Measurements from ENCODE around the gene FBXL15.

The FBXL15 gene

DNA sequence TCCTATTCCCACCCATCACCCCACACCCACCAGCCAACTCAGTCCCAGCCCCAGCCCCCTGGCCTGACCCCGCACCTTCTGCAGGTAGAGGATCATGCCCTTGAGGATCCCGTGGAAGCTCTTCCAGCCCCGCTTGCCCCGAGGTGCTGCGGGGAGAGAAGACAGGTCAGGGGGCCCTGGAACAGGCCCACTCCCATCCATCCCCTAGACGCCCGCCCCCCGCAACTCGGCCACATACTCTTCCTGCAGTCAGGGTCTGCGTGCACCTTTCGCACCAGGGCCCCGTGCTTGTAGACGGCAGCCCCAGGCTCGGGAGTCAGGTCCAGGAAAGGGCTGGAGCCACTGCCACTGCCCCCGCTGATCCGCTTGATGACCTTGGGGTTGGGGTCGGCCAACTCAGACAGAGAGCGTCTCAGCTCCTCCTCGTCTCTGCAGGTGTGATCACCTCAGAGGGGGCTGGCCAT lies 15.5 kb upstream of the FBXL15 start:
- TF ChIP-seq TSHZ2 (CRISPR knock-in tag; IDR thresholded peaks at IDR 0.05) (no peak), GLIS3 (CRISPR knock-in tag; IDR thresholded peaks at IDR 0.05) (no peak), ZFP30 (CRISPR knock-in tag; IDR thresholded peaks at IDR 0.05) (no peak), ZC3H10 (CRISPR knock-in tag; IDR thresholded peaks at IDR 0.05) (no peak), POU6F1 (CRISPR knock-in tag; IDR thresholded peaks at IDR 0.05; ENCODE audit: borderline replicate concordance, low read depth) (no peak), RARB (CRISPR knock-in tag; IDR thresholded peaks at IDR 0.05) (no peak), ZNF8 (CRISPR knock-in tag; IDR thresholded peaks at IDR 0.05) (no peak), SNAI2 (CRISPR knock-in tag; IDR thresholded peaks at IDR 0.05) (no peak), TOX (CRISPR knock-in tag; IDR thresholded peaks at IDR 0.05; ENCODE audit: borderline replicate concordance) (no peak), ZNF565 (CRISPR knock-in tag; conservative IDR thresholded peaks at IDR 0.05; ENCODE audit: low read depth) (no peak)
- no peak for ATAC-seq

DNA sequence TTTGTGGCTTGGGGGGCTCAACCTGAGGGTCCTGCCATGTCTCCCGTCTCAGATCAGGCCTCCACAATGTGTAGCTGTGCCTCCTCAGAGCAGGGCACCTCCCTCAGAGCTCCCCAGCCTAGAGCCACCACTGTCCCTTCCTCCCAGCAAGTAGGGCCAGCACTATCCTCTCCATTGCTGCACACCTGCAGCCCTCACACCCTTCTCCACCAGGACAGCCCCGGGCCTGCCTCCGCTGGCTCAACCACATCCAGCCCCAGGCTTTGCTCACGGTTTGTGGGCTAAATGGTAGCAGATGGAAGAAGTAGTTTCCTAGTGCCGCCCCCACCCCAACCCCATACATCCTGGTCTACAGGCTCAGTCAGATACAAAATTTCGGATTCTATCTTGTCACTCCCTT lies 15.0 kb upstream of the FBXL15 start:
- no peak for ATAC-seq
- no peak for TF ChIP-seq BACH2 (CRISPR knock-in tag; IDR thresholded peaks at IDR 0.05; ENCODE audit: borderline replicate concordance)
- TF ChIP-seq TSHZ2 (CRISPR knock-in tag; IDR thresholded peaks at IDR 0.05), result no peak
- TF ChIP-seq PPARA (CRISPR knock-in tag; IDR thresholded peaks at IDR 0.05; ENCODE audit: borderline replicate concordance), result no peak
- TF ChIP-seq ISL1 (CRISPR knock-in tag; IDR thresholded peaks at IDR 0.05), result no peak
- TF ChIP-seq ZFP30 (CRISPR knock-in tag; IDR thresholded peaks at IDR 0.05), result no peak
- no peak for TF ChIP-seq ARNTL (CRISPR knock-in tag; IDR thresholded peaks at IDR 0.05; ENCODE audit: borderline replicate concordance, low read depth)
- TF ChIP-seq PATZ1 (CRISPR knock-in tag; IDR thresholded peaks at IDR 0.05; ENCODE audit: borderline replicate concordance), result no peak
- no peak for TF ChIP-seq POU6F1 (CRISPR knock-in tag; IDR thresholded peaks at IDR 0.05; ENCODE audit: borderline replicate concordance, low read depth)

- TF ChIP-seq ZNF565 (CRISPR knock-in tag; conservative IDR thresholded peaks at IDR 0.05; ENCODE audit: low read depth) (no peak), SNAI2 (CRISPR knock-in tag; IDR thresholded peaks at IDR 0.05) (no peak), ZFP30 (CRISPR knock-in tag; IDR thresholded peaks at IDR 0.05) (no peak), BACH2 (CRISPR knock-in tag; IDR thresholded peaks at IDR 0.05; ENCODE audit: borderline replicate concordance) (no peak), ZNF8 (CRISPR knock-in tag; IDR thresholded peaks at IDR 0.05) (no peak)
Observed at GRCh38 chr10:102406815-102407214, 13.8 kb upstream of the FBXL15 start.

More at GRCh38 chr10:102406815-102407214, 13.8 kb upstream of the FBXL15 start:
- no peak for ATAC-seq

All from SK-N-SH treated with all-trans-retinoic acid at 6 μM for 48 hours (cell line).